ENCODE measurements around the gene MVP.

MVP gene

GRCh38 chr16:29812754-29813643 is 7.3 kb upstream of the MVP start:
- TF ChIP-seq, protein P1, sequence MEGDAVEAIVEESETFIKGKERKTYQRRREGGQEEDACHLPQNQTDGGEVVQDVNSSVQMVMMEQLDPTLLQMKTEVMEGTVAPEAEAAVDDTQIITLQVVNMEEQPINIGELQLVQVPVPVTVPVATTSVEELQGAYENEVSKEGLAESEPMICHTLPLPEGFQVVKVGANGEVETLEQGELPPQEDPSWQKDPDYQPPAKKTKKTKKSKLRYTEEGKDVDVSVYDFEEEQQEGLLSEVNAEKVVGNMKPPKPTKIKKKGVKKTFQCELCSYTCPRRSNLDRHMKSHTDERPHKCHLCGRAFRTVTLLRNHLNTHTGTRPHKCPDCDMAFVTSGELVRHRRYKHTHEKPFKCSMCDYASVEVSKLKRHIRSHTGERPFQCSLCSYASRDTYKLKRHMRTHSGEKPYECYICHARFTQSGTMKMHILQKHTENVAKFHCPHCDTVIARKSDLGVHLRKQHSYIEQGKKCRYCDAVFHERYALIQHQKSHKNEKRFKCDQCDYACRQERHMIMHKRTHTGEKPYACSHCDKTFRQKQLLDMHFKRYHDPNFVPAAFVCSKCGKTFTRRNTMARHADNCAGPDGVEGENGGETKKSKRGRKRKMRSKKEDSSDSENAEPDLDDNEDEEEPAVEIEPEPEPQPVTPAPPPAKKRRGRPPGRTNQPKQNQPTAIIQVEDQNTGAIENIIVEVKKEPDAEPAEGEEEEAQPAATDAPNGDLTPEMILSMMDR (IDR thresholded peaks at IDR 0.05; ENCODE audit: borderline replicate concordance, insufficient read depth, low read depth, low read length): no peak
- no peak overlapping the region for H3K4me3 ChIP-seq (ENCODE audit: low read depth, low read length)

DNA sequence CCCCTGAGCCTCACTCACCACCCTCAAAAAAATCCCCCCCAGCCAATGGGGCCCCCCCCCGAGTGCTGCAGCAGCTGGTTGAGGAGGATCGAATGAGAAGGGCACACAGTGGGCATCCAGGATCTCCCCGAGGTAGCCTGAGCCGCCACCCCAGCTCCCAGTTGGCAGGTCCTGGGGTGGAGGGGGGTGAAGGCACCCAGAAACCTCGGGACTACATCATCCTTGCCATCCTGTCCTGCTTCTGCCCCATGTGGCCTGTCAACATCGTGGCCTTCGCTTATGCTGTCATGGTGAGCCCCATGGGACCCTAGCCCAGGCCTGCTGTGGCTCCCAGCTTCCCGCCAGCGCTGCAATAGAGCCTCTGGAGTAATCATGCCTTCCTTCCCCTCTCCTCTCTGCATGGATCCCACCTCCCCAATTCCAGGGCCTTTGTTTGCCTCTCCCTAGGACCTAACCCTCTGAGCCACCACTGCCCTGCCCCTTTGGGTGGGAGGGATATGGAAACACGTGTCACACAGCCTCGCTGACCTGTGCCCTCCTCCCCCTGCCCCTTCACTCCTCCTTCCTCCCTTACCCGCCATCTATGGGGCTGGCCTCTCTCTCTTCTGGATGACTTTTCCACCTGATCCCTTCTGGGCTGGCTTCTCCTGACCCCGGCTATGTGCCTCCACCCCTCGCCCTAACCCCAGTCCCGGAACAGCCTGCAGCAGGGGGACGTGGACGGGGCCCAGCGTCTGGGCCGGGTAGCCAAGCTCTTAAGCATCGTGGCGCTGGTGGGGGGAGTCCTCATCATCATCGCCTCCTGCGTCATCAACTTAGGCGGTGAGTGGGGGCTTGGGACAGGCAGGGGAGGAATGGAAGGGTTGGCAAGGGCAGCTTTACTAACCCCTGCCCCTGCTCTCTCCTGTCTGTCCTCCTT is 6.4 kb upstream of the MVP start:
- TF ChIP-seq, protein P1 (IDR thresholded peaks at IDR 0.05; ENCODE audit: borderline replicate concordance, insufficient read depth, low read depth, low read length): no peak
- no peak overlapping the region for H3K4me3 ChIP-seq (ENCODE audit: low read depth, low read length)

- TF ChIP-seq, protein P1 (IDR thresholded peaks at IDR 0.05; ENCODE audit: borderline replicate concordance, insufficient read depth, low read depth, low read length): no peak
- no peak overlapping the region for H3K4me3 ChIP-seq (ENCODE audit: low read depth, low read length)
Measured at GRCh38 chr16:29814592-29814991, 5.7 kb upstream of the MVP start.

DNA sequence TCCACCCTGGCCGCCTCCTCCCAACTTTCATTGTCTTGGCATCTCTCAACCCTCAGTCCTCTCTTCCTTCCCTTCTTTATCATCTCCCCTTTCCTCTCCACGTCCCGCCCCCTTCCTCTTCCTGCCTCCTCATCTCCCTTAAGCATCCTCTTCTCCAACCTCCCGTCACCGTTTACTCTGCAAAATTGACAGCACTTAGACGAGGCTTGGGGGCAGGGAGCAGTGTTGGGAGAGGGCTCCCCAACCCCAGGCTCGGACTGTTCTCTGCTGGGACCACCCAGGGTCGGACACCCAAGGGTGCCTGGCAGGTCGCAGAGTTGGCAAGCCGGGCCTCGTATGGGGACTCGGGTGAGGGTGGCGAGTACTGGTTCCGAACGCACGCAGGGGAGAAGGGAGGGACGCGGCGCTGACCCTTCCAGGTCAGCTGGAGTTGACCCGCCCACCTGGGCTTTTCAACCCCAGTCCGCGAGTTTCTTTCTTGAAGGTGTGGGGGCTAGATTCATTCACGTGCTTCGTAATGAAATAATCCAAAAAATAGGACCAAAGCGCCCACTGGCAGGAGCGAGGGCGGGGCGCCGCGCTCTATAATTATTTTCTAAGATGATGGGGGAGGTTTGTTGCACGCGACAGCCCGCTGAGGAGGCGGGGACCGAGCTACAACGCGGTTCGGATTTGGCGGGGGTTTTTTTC is 5.1 kb upstream of the MVP start:
- TF ChIP-seq, protein P1 (IDR thresholded peaks at IDR 0.05; ENCODE audit: borderline replicate concordance, insufficient read depth, low read depth, low read length): no peak

GRCh38 chr16:29815793-29816693 is 4.2 kb upstream of the MVP start, which contains the start of gene PAGR1:
TSS of gene PAGR1 (plus strand) at chr16:29816152. CDS start at chr16:29816526, 374 bp downstream.
- TF ChIP-seq, protein P1 (IDR thresholded peaks at IDR 0.05; ENCODE audit: borderline replicate concordance, insufficient read depth, low read depth, low read length): peak; percentile 93

More for the DNA sequence above, 5.1 kb upstream of the MVP start:
- H3K4me3 ChIP-seq (ENCODE audit: low read depth, low read length): peak overlapping the region; percentile 74

More at GRCh38 chr16:29815793-29816693, 4.2 kb upstream of the MVP start, which contains the start of gene PAGR1:
- peak within 1 kb of the TSS; percentile 74 for H3K4me3 ChIP-seq (ENCODE audit: low read depth, low read length)
